GM20431 (cell line): Measurements from ENCODE around the gene NREP.

Source experiments
- in situ Hi-C: fragments of 300-500 bp; cut with MseI, MboI; formaldehyde crosslinking; loops from one replicate; pipeline ENCODE4 v1.15.0; 2020; ENCODE audit warnings: low sequenced_read_pairs; ENCODE audit not compliant: unreplicated experiment

Gene NREP, protein sequence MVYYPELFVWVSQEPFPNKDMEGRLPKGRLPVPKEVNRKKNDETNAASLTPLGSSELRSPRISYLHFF

DNA sequence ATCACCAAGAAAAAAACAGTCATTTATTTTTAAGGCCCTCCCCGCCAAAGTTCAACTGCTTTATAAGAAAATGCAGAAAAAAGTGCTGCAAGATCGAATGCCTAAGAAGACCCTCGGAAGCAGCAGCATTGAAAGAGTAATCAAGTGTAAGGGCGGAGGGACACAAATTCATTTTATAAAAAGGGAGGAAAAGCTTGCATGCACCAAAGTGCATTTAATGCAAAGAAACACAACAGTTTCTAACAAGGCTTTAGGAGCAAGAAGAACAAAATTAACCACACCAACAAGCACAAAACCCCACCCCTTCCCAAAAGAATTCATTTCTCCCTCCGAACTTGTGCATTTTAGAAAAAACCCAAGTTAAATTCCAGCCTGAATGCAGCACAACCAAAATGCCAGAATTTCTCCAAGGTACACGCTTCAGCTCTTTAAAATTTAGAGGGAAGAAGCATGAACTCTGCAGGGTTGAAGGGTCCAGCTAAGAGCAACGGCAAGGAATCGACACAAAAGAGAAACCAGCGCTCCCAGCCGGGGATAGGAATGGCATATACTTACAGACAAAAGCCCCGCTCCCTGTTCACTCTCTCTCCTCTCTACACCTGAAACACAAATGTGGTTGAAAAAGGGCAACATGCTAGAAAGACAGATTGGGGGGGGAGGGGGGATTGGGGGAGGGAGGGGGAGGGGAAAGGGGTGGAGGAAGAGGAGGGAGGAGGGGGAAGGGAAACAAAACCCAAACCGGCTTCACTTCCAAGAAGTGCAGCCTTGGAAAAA lies at the start of gene NREP:
Gene NREP (minus strand): TSS at position 614 of the 774 bp plus-strand sequence. CDS start 1,422 bp downstream, outside the sequence.
- in situ Hi-C loops, result no loop called here

DNA sequence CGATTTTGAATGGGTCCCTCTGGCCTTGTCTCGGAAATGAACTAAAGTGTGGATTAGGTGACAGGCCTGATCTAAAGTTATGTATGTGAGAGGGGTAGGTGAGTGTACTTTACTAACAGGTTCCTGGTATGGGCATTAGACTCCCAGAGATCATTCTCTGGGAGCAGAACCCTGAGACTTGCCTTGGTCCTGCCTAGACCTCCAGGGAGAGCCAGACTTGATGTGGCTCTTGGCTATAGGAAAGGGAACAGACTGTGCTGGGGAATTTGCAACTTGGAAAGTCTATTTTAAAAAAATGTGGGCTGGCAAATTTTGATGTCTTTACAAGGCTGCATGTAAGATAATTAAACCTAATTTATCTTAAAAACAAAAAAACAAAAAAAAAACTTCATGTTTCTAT lies 49.8 kb upstream of the NREP start:
- in situ Hi-C loops, result no loop called here

DNA sequence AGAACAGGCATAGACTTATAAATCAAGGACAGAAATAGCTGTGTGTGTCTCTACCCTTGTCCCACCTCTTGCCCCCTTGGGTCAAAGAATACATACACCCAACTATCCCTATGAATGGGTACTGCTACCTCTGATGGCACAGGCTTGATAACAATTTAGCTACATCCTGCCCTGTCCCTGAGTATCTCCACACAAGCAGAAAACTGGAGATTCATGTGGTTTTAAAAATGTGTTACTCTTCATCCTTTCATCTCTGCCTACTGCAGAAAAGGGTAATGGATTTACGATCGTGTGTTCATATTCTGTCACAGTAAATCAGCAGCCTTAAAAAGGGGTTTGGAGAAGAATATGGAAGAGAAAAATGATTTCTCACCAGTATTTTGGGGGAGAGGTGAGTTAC lies 49.2 kb upstream of the NREP start:
- in situ Hi-C loops, result no loop called here

DNA sequence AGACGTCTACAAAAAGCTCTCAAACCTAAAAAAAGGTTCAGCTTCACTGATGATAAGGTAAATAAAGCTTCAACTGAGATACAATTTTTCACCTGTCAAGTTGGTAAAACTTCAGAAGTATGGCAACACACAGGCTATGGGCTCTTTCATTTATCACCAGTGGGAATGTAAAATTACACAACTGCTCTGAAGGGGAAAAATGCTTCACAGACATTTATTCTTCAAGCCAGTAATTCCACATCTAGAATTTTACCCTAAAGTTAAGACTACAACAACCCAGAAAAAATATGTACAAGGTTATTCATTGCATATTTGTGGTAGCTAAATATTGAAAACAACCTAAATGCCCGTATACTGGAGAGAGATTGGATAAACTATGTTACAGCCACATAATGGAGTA lies 48.1 kb upstream of the NREP start:
- in situ Hi-C loops, result no loop called here

DNA sequence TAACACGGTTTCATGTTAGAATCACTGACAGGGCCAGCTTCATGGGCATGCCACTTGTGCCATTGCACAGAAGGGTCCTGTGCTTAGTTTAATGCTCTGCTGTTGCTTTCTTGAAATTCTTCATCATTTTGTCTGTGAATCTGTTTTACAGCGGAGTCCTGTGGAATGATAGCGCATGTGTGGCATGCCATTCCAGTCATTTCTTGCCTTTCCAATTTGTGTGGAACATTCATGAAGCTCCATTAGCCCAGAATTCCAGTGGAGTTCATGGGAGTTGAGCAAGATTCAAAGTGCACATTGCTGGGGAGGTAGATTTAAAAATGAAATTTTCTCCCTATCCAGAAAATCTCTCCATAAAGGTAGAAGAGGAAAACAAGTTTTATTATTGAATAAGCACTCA lies 43.4 kb upstream of the NREP start:
- in situ Hi-C loops, result no loop called here

DNA sequence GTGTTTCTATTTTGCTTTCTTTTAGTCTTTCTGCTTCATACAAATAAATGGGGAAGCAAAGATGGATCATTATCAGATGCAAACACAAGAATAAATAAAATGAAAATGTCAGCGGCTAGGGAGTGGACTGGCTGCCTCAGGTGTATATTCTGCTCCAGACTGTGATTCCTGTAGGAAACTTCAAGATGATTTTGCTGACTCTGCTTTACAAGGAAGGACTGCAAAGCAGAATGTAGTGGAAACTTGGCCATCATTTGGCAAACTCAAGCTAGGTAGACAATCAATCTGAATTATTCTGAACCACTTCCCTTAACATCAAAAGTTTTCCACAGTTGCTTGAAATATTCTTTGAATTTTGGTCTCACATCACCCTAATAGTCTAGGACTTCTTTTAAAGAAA lies 38.1 kb upstream of the NREP start:
- in situ Hi-C loops, result no loop called here

DNA sequence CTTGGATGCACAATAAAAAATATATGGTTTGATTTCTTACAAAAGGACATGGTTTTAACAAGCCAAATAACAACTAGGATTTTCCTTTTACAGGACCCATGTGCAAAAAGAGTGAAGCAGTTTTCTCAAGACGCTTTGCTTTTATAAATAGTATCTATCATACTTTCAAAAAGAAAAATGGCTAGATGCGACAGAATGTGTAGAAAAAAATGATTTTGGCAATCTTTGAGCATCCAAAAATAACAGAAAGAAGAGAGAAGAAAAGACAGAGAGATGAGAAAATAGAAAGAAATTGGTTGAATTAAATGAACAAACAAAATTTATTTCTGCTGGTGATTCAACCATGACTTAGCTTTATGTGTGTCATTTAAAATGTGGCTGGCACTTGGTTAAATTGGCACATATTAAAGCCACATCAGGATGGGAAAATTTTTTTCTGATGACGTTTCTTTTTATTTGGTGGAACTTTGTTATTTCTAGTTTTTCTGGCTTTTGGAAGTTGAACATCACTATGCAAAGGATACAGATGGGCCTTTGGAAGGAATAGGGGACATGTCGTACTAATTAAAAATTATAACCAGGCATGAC lies 35.6 kb upstream of the NREP start:
- in situ Hi-C loops, result no loop called here

DNA sequence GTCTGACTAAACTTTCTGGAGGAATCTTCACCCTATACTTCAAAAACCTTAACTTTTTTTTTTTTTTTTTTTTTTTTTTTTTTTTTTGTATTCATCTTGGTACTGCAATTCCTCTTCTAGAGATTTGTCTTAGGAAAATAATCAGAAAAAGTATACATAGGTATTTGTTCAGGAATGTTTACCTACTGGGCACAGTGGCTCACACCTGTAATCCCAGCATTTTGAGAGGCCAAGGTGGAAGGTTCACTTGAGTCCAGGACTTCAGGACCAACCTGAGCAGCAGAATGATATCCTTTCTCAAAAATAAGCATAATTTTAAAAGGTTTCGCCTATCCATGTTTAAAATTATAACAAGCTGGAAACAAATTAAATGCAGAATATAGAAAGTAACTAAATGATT lies 33.3 kb upstream of the NREP start:
- in situ Hi-C loops, result no loop called here

DNA sequence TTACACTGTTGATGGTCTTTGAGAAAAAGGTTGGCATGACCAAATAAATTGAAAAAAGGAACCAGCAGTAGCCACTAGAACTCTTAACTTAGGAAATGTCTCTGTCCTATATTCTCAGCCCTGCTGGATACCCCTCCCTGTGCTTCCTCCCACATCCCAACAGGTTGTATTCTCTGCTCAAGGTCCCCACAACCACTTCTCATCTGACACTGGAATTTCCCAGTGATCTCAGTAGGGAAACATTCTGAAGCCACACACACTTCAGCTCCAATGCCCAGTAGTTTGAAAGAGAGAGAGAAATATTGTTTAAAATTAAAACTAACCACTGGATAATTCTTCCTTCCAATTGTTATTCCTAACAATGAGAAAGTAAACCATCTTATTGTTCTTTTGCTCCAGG lies 30.0 kb upstream of the NREP start:
- in situ Hi-C loops, result no loop called here

DNA sequence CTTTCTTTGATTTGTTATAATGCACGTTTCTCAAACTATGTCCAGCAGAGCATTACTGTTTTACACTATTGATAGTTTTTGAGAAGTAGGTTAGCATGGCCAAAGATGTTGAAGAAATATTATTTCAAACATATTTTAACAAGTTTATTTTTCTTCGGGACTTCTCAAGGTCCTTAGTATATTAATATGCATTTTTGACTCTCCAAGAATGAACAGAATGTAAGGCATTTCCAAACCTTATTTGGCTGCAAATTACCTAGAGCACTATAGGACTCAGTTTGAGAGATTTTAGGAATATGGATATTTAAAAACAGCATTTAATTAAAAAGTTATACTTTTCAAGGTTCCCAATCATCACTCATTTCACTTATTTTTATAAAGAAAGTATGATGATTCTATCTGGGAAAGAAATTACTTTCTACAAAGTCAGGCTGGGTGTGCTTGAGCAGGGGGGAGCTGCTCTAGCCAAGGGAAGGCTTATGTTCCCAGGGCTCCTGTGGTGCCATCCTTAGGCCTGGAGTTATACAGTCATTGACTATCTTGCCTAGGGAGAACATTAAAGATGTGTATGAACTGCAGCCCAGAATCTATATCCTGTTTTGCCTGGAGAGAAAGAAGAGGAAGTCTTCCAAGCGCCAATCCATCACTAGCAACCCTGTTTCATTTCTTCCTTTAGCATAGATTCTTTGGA lies 27.6 kb upstream of the NREP start:
- in situ Hi-C loops, result no loop called here

DNA sequence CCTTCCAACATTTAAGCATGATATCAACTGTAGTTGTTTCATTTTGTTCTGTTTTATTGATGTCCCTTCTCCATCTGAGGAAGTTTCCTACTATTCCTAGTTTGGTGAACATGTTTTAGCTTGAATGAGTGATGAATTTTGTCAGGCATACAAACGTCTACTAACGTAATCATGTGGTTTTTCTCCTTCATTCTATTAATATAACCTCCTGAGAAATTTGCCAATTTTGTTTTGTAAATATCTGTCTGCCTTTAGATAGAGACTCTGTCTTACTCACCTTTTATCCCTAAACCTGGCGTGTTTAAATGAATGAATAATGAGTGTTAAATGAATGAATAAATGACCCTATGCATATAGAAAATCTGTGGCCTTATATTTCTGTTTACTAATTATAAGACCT lies 26.5 kb upstream of the NREP start:
- in situ Hi-C loops, result no loop called here

DNA sequence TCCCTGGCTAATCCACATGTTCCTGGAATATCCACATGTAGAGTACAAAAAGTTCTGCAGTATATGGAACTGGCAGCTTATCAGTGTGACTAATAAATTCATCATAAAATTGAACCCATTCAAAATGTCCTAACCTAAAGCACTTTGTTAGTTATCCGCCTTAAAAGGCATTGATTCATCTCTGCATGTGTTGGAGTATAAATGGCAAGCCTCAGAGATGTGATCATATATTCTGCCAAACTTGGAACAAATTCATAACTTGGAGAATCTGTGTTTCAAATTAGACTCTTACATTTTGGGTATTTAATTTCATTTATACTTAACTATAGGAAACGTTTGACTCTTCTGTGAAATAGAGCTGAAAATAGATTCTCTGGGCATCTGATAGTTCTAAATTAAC lies 25.2 kb upstream of the NREP start:
- in situ Hi-C loops, result no loop called here

DNA sequence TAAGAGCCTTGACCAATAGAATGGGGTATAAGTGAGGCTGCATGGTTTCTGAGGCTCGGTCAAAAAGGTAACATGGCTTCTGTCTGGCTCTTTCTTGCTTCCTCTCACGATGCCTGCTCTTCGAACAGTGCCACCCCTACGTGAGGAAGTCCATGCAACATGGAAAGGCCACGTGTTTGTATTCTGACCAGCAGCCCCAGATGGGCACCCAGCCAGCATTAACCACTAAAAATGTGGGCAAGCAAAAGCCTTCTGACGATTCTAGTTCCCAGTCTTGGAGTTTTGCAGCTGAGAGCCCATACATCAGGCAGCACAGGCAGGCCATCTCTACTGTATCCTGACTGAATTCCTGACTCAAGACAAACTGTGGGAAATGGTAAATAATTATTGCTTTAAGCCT lies 24.2 kb upstream of the NREP start:
- in situ Hi-C loops, result no loop called here

DNA sequence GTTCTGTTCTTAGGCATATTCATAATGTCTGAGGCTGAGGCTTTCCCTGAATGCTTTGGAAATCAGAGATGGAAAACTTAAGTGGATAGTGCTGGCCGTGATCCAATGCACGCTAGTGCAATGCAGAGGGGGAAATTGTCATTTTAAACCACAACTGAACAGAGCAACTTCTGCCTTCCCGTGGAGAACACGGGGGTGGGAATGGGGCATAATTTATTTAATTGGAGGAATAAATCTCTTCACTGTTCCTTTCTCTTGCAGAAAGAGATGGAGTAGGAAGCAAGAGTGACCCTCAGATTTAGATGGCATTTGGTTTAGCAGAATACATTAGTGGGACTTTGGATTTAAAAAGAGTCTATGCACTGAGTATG lies 22.9 kb upstream of the NREP start:
- in situ Hi-C loops, result no loop called here

DNA sequence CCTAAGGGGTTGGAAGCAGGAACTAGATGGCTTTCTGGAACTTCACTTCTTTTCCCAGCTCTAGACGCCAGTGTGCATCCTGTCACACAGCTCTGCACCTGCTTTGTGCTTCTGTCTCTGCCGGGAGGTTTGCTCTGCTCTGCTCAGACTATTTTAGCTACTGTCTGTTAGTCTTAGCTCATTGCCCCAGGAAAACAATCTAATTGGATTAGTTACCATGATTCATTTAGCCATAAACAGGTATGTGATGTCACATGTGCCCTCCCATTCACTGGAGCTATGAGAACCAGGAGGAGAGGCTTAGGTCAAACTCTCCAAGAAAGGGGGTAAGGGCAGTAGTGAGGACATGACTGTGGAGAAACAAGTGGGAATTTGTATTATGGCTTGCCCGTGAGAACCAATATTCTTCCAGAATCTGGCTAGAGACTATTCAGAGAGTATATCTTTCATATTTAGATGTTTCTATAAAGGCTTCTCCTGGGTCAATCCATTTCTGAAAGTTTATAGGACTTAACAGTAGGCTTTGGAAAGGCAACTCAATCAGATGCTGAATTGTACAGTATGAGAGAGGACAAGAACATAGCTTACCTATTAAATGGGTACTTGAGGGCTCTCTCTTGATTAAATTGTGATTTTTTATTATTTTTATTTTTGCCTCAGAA lies 22.4 kb upstream of the NREP start:
- in situ Hi-C loops, result no loop called here

DNA sequence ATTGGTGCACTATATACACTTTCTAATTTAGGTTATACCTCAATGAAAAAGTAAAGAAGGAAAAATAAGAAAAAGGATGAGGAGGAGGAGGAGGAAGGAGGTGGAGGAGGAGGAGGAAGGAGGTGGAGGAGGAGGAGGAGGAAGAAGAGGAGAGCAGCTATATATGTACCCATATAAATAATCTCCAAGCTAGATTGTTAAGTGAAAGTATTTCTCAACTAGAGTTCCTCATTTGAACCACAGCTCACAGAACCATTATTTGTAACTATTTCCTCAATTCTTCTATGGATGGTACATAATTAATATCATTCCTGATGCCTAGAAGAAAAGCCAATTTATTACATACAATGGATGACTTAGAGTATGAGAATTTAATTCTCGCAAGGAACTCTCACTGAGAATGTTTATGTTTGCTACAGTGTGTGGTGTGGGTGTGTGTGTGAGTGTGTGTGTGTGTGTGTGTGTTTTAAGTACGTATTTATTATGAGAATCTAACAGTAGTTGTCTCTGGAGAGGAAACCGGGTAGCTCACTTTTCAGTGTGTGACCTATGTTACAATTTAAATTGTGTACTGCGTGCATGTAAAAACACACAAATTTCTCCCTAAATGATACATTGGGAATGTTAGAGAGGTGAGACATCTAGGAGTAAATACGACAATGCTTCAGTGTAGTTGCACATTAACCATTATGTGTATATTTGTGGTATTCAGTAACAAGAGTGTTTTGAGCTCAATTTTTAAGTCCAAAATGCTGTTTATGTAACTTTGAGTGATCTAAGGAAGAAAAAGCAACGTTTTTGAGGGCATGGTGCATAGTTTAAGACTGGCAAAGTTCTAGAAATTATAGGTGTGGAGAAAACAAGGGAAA lies 20.2 kb upstream of the NREP start:
- in situ Hi-C loops, result no loop called here

DNA sequence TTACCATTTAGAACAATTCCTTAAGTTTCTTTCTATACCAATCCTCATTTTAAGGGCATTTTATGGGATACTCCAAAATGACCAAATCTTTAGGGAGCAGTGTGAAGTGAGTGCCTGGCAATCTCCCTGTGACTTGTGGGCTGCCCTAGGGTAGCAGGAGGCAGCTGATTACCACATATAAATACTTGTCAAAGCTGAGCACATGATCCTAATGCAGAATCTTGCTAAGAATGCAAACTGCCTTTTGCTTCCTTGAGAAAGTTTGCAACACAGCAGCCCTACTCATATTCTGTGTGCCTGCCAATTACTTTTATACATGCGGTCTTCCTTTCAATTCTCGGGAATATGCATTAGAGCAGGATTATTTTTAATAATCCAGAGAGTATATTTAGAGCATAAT lies 18.2 kb upstream of the NREP start:
- in situ Hi-C loops, result no loop called here

DNA sequence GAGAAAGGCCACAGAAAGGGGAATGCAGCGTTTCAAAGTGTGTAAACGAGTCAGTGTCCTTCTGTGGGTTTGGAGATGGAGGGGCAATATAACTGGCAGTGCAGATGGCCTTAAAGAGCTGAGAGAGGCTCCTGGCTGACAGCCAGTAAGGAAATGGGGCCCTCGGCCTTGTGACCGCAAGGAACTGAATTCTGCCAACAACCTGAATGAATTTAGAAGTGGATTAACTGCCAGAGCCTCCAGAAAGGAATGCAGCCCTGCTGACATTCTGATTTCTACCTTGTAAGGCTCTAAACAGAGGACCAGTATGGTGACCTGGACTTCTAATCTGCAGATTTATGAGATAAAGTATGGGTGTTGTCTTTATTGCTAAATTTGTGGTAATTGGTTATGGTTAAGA lies 17.5 kb upstream of the NREP start:
- in situ Hi-C loops, result no loop called here

DNA sequence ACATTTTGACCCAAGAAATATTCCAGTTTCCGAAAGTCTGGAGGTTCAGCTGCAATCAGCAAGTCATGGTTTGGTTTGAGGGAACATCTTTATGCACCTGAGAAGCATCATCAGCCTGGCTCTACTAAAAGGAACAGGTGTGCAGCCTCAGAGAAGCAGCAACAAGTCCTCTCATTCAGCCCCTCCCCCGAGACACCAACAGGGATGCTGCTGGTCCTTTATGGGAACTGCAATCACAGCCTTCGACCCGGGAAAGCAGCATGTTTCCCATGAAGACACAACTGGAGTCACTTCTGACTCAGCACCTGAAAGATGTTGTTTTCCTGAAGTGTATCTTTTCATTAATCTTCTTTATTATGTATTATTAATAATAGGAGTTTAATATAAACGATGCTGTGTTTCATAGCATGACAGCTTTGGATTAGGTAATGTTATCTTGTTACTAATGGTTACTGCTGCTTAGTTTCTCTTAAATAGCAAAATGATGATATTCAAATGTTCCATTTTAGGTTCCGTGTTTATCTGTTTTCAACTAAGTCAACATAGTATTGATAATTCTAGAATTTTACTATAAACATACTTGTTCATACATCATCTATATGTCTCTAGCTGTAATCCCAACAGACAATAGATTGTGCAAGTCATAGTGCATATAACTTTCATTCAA lies 15.6 kb upstream of the NREP start:
- in situ Hi-C loops, result no loop called here
